ENCODE data around the gene GOLPH3.
"Not testable (repeated sequence)": the region's sequence is repeated elsewhere in the genome, so short reads cannot be mapped to it uniquely, and the experiment has no call there.

The GOLPH3 gene

GRCh38 chr5:32132757-32133156 is 41.4 kb downstream of the GOLPH3 start:
- no peak for DNase-seq

GRCh38 chr5:32131604-32132003 is 42.5 kb downstream of the GOLPH3 start:
- no peak for DNase-seq

DNA sequence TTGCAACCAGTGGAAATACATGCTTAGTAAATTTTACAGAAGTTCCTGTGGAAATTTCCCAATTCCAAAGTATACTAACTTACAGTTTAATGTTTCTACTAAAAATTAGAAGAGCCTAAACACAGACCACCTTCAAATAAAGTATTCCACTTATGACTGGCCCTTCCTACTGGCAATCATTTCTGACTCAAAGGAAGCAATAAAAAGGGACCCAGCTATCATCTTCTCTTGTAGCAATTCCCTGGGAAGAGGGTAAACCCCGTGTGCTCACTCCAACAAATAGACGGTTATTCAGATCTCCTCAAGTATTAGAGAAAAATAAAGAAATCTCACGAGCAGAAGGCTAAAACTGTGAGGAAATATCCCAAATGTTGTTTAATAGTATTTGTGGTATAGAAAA is 43.3 kb downstream of the GOLPH3 start:
- DNase-seq, result no peak

- no peak for DNase-seq
Measured at GRCh38 chr5:32129074-32129598, 45.0 kb downstream of the GOLPH3 start.

DNA sequence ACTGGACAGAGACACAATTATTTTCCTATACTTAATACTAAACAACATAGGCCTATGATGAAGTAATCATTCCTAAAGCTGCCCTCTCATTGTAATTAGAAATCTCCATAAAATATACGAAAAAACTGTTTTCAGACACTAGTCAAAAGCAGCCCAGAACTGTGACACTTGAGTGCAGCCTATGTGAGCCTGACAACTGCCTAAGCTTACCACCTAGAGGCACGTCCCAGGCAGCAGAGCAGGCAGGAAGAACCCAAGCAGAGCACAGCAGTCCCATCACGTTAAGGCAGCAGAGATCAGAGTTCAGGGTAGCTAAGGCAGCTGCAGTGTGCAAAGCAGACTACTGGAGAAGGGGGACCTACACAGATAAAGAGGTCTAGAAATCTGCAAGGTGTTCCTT is 46.4 kb downstream of the GOLPH3 start:
- DNase-seq, result no peak

GRCh38 chr5:32126691-32127090 is 47.4 kb downstream of the GOLPH3 start:
- DNase-seq, result no peak

DNA sequence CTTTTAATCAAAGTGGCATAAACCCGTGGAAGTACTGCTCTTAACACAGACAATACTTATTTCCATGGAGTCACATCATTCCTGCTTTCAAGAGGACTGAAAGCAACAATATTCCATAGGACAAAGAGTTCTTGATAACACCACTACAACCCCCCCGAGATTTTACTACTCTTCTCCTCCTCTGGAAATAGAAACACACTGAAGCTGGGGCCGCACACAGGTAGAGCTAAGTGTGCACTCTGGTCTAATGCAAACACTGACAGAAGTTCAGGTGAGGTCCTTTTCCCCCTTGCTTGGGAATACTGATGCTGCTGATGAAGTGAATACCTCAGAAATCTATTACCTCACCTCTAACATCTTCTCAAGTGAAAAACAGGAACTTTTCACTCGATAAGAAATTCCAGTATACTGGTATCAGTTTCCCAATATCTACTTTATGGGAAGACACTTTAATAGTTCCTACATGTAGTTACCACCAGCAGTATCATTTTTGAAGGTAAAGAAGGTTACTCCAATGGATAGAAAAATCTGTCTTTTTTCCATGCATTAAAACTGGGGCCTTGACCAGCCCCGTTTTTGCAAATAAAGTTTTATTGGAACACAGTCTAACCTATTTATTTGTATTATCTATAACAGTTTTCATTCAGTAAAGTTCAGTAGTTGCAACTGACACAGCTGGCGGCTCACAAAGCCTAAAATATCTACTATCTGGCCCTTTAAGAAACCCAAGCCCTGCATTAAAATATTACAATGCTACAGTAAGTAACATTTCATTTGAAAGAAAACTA is 50.0 kb downstream of the GOLPH3 start:
- no peak for DNase-seq

- no peak for DNase-seq
Measured at GRCh38 chr5:32123058-32123805, 50.9 kb downstream of the GOLPH3 start.

DNA sequence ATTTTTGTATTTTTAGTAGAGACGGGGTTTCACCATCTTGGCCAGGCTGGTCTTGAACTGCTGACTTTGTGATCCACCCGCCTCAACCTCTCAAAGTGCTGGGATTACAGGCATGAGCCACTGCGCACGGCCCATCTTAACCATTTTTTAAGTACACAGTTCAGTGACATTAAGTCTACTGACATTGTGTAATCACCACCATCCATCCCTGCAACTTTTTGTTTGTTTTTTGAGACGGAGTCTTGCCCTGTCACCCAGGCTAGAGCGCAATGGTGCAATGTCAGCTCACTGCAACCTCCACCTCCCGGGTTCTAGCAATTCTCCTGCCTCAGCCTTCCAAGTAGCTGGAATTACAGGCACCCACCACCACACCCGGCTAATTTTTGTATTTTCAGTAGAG is 55.2 kb downstream of the GOLPH3 start:
- DNase-seq, result not testable (repeated sequence)

GRCh38 chr5:32116574-32117313 is 57.4 kb downstream of the GOLPH3 start:
- DNase-seq, result no peak

GRCh38 chr5:32115985-32116384 is 58.1 kb downstream of the GOLPH3 start:
- DNase-seq, result no peak

DNA sequence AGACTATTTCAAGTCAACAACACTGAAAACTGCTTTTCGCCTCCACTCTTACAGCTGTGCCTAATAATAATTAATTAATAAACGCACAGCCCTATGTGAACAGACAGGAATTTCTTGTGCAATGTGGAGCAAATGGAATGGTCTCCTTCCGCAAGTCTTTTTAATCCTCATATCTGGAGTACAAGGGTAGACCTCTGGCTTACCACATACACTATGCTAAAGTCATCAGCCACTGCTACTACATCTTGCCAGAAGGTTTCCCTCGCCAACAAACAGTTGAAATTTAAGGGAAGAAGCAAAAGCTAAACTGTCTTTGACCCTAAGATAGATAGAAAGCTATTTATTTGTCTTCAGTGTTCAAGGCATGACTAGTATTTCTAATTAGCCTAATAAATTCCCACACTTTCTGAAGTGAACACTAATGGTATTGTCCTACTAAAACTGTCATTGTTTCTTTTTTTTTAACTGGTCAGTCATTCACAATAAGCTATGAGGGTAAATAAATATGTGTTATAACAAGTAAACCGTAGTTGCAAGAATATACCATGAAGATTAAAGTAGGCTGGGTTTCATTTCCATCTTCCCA is 63.9 kb downstream of the GOLPH3 start:
- no peak for DNase-seq

- DNase-seq, result no peak
Measured at GRCh38 chr5:32109236-32109635, 64.9 kb downstream of the GOLPH3 start.

GRCh38 chr5:32108167-32108566 is 66.0 kb downstream of the GOLPH3 start:
- DNase-seq, result no peak

DNA sequence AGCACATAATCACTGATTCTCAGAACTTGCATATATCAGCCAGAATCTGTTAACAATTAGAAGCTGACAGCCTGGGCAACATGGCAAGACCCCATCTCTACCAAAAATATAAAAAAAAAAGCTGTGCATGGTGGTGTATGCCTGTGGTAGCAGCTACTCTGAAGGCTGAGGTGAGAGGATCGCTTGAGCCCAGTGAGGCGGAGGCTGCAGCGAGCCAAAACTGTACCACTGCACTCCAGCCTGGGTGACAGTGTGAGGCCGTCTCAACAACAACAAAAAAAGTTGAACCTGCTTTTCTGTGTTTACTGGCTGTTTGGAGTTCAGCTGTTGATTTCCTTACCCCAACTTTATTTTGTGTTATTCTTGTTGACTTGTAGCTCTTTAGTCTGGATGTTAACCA is 66.8 kb downstream of the GOLPH3 start:
- DNase-seq, result no peak

DNA sequence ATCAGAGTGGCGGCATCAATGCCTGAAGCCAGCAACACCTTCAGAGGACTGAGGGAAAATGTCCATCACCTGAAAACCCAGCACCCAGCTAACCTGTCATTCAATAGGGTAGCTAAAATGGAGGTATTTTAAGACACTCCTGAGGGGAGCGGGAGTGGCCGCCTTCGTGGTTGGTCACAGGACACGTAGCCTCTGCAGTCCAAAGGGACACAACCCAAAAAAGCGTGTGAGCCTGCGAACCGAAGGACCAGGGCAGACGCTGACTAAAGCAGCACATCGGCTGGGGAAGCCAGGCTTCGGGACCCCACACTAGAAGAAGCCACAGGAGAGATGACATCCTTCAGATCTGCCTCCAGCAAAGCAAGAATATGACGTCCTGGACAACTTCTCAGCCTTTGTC is 70.6 kb downstream of the GOLPH3 start:
- DNase-seq, result no peak

DNA sequence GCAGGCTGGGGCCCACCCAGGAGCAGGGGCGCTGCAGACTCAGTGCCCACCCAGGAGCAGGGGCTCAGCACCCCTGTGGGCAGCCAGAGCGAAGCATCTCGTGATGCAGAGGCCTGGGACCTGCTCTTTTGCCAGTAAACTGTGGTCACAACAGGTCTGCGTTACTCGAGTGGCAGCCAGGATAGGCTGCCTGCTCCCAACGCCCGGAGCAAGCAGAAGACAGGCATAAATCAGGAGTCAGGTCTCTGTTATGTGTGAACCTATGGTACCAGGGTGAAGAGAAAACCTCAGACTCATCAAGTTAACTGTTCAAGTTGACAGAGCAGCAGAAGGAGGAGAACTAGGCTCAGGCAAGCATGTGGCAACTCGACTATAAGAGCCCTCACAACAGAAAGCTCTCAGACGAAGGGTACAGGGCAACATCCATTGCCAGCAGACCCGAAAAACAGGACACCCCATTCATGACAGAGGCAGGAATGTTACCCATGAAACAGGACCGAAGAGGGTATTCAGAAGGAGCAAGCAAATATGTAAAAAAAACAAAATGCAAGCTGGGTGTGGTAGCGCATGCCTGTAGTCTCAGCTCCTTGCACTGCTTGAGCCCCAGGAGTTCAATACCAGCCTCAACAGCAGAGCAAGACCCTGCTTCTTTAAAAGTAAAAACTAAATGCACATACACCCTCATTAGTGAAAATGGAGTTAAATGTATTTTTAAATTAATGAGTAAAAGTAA is 71.7 kb downstream of the GOLPH3 start:
- no peak for DNase-seq

GRCh38 chr5:32100691-32101302 is 73.3 kb downstream of the GOLPH3 start:
- DNase-seq, result no peak

- no peak for DNase-seq
Measured at GRCh38 chr5:32100230-32100629, 73.9 kb downstream of the GOLPH3 start.

- DNase-seq, result no peak
Measured at GRCh38 chr5:32099486-32100035, 74.6 kb downstream of the GOLPH3 start.

DNA sequence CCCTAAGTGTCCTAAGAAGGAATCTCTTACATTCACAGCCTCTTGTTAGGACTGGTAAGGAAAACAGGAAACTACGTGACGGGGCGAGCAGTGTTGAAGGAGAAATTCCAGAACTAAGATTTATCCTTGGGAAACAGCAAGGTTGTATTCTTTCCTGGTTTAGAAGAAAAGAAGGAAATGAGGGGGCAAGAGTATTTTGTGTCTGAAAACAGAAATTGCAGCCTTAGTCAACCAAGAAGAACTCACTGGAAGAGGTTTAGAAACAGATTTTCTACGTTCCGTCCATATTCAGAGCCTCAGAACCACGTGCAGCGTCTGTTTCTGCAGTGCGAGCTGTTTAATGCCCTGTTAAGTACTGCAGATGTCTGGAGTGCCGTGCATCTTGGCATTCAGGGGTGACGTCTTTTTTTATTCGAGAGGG is 75.2 kb downstream of the GOLPH3 start:
- no peak for DNase-seq

GRCh38 chr5:32098291-32098690 is 75.8 kb downstream of the GOLPH3 start:
- no peak for DNase-seq
